Activated CD4-positive, alpha-beta T cell treated with anti-CD3 and anti-CD28 coated beads, Interleukin-2, amount 50 U/mL, for 4 hours (primary cell): ENCODE data around the gene CR1L.
"Not testable (repeated sequence)": the region's sequence is repeated elsewhere in the genome, so short reads cannot be mapped to it uniquely, and the experiment has no call there.

Source experiments
- DNase-seq, 2 experiments: peaks; one replicate each; pipeline ENCODE4 v3.0.0-alpha.2; 2020

The CR1L gene

DNA sequence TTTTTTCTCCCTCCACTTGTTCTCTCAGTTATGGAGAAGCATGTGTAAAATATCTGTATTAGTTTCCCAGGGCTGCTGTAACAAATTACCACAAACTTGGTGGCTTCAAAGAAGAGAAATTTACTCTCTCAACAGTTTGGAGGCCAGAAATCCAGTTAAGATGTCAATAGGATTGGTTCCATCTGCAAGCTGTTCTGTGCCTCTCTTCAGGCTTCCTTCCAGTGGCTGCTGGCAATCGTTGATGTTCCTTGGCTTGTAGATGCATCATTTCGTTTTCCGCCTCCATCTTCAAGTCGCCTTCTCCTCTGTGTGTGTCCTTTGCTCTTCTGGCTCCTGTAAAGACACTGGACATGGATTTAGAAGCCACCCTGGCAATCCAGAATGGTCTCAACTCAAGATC lies 45.6 kb downstream of the CR1L start:
- not testable (repeated sequence) for DNase-seq

DNA sequence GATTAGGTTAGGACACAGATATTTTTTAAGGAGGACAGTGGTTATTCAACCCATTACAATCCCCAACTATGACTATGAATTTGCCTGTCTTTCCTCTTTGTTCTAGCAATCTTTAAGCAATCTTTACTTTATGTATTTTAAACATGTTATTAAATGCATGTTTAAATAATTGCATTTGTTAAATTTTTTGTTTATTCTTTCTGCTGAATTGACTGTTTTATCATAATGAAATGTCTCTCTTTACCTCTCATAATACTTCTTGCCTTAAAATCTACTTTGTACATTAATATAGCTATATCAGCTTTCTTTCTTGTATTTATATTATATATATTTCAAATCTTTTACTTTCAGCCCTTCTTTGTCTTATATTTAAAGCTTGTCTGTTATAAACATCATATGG lies 46.1 kb downstream of the CR1L start:
- DNase-seq = no peak

DNA sequence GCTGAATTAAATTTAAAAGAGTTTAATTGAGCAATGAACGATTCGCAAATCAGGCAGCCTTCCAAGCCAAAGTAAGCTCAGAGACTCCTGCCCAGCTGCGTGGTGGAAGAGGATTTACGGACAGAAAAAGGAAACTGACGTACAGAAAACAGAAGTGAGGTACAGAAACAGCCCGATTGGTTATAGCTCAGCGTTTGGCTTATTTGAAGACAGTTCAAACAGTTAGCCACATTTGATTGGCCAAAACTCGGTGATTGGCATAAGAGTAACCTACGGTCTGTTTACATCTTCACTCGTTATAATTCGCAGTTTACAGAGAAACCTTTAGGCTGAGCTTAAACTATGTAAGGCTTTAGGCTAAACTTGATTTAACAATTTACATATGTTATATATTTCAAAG lies 46.9 kb downstream of the CR1L start:
- DNase-seq = no peak

DNA sequence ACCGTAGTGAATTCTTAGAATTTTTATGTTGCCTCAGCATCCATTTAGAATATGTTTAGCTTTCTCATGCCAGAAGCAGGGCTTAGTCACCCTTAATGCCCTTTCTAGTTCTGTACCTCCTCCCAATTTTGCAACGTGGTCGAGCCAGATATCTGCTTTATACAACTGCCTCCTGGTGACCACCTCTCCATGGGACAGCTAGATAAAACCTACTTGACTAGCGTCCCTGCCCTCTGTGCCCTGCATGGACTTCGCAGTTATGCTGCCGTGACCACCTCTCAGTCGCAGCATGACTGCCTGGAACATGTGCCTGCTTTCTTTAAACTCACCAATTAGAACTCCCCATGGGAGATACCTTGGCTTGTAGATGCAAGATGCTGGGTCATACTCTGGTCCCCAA lies 47.4 kb downstream of the CR1L start:
- DNase-seq = not testable (repeated sequence)

DNA sequence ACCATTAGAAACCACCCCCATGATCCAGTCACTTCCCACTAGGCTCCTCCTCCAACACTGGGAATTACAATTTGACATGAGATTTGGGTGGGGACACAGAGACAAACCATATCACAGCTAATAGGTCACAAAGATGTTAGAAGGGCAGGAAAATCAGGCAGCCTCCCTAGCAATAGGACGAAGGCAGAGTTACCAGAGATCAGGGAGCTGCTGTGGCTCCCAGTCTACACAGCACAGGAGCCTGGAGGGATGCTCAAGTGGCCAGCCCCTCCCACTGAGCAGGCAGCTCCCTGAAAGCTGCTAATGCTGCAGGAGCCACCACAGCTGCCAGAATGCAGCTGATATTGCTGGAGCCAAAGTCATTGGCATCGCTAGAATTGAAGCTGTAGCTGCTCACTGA lies 51.0 kb downstream of the CR1L start:
- no peak for DNase-seq

DNA sequence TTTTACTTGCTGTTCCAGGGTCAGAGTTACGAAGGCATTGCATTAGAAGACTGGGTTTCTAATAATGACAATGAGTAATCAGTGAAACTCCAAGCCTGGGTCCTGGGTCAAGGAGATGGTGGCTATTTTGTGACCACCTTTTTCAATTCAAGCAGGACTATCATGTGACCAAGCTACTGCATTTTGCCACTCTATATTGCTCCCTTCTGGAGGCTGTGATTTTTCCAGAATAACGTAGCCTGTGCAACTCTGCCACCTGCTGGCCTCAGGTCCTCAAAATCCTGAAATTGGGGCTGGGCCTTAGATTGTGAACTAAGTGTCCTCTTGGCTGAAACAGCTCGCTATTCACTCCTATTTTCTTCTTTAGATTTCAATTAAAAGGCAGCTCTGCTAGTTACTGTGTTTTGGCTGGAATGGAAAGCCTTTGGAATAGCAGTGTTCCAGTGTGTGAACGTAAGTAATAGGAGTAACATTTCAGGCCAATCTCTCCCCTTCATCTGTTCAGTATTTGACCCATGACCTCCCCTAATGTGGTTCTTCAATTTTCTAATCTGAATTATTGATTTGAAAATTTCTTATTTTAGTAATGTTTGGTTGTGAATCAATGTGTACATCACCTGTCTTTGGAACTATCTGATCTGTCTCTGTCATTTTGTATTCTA lies 54.0 kb downstream of the CR1L start:
- peak; percentile 4 to 18 for DNase-seq

DNA sequence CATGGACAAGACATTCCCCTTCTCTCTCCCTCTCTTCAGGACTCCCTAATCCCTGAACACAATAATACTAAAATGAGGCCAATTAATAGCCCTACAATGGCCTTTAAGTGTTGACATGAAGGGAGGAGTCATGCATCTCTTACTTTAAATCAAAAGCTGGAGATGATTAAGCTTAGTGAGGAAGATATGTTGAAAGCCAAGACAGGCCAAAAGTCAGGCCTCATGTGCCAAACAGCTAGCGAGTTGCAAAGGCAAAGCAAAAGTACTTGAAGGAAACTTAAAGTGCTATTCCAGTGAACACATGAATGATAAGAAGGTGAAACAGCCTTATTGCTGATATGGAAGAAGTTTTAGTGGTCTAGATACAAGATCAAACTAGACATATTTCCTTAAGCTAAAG lies 57.4 kb downstream of the CR1L start:
- DNase-seq = no peak

DNA sequence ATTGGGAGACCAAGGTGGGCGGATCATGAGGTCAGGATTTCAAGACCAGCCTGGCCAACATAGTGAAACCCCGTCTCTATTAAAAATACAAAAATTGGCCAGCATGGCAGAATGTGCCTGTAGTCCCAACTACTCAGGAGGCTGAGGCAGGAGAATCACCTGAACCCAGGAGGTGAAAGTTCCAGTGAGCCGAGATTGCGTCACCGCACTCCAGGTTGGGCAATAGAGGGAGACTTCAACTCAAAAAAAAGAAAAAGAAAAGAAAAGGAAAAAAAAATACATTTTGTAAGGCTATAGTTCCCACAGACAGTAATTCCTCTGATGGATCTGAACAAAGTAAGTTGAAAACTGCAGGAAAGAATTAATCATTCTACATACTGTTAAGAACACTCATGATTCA lies 58.8 kb downstream of the CR1L start:
- no peak for DNase-seq

DNA sequence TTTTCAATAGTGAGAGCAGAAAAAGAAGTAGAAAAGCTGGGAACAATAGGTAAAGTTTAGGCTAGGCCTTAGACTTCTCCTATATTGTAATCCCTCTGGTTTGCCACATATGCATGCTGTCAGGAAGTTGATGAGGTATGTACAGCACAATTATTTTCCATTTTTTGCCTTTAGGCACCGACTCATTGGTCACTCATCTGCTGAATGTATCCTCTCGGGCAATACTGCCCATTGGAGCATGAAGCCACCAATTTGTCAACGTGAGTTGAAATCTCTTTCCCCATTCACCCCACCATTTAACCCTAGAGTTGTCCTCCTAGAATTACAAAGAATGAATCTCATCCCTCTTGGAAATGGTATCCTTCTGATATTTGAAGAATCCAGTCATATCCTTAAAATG lies 63.1 kb downstream of the CR1L start:
- DNase-seq = not testable (repeated sequence)

DNA sequence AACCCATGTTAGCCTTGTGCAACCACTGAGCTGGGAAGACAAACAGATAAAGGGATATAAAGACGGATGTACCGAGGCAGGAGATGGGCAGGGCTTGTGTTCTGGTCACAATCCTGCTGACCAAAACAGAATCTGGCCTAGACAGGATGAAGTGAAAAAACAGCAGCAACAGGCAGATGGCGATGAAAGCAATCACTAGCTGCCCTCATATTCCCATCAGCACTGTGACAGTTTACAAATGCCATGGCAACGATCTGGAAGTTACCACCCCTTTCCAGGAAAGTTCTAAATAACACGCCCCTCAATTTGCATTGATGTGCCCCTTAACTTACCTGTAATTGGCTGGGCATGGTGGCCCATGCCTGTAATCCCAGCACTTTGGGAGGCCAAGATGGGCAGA lies 66.4 kb downstream of the CR1L start:
- no peak for DNase-seq

DNA sequence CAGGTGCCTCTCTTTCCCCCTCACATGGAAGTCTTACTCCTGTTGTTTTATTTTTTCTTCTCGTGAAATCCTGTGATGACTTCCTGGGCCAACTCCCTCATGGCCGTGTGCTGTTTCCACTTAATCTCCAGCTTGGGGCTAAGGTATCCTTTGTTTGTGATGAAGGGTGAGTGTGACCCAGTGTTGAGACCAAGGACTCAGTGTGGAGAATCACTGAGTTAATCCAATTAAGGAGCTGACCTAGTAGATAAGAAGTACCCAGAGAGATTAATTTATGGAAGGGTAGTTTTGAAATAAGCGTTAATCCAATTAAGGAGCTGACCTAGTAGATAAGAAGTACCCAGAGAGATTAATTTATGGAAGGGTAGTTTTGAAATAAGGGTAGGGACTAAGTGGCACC lies 67.8 kb downstream of the CR1L start:
- DNase-seq = not testable (repeated sequence)

DNA sequence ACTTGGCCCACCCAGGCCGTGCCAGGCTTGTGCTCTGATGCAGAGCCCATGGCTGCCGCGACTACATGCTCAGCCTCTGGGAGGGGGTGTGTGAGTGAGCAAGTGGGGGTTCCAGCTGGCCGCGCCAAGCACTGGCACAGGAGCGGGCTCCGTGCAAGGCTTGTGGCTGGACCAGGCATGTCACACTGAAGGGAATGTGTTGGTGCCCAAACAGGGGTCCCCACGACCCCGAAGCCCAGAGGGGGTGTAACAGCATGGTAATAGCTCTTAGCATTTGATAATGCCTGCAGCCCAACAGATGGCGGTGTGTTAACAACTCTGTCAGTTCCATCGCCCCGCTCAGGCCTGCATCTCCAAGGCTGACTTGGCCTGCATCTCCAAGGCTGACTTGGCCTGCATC lies 68.6 kb downstream of the CR1L start:
- no peak for DNase-seq

DNA sequence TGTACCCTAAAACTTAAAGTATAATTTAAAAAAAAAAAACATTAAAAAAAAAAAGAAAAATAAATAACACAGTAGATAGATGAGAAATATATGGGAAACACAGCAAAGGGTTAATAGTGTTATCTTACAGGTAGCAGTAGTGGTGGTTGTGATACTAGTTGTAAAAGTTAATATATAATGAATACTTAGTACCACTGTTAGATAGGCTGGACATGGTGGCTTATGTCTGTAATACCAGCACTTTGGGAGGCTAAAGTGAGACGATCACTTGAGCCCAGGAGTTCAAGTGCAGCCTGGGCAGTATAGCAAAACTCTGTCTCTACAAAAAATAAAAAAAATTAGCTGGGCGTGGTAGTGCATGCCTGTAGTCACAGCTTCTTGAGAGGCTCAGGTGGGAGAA lies 74.3 kb downstream of the CR1L start:
- DNase-seq = no peak

DNA sequence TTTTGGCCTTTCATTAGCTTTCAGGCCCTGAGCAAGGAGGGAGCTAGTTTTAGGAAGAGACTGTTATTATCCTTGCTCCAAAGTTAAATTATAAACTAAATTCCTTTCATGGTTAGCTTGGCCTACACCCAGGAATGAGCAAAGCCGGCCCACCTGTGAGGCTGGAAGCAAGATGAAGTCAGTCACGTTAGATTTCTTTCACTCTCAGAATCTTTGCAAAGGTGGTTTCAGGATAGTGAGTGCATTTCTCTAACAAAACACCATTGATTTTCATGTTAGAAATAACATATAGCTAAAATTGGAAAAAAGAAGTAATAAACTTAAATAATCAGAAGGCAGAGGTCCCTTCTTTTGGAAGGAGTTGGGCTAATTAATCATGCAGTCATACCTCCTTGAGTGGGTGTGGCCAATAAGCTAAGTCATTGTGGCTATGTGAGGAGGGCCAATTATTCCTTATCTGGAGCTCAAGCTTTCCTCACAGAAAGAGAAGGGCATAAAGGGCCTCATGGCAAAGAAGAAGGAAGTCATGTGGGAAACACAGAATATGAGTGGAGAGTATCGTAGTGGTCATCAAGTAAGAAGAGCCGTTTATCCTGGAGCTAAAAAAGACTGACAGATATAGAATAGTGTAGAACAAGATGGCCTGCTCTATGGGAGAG lies 83.4 kb downstream of the CR1L start:
- not testable (repeated sequence) for DNase-seq

DNA sequence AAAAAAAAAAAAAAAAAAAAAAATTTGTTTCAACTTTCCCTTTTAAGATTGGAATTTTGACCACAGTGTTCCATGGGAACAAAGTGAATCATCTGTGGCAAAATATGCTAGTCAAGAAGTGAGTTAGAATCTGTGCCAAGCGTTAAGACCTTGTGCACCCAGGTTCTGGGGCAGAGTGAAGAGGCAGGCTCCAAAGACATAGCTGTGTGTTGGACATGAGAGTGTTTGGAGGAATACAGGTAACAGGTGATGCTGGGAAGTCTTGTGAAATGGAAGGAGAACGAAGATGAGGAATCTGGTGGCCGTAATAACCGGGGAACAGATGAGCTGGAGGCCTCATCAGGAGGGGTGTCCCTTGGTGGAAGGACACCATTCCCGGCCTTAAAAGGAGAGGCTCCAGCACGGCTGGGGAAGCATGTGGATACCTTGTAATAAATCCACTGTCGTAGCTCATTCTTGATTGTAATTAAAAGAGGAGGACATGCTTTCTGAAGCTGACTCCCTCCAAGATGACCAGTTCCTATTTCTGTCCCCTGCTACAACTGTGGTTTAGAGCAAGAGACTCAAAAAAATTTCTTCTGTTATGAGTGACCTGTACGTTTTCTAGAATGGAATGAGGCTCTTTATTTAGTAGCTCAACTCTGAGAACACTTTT lies 92.7 kb downstream of the CR1L start:
- not testable (repeated sequence) for DNase-seq

DNA sequence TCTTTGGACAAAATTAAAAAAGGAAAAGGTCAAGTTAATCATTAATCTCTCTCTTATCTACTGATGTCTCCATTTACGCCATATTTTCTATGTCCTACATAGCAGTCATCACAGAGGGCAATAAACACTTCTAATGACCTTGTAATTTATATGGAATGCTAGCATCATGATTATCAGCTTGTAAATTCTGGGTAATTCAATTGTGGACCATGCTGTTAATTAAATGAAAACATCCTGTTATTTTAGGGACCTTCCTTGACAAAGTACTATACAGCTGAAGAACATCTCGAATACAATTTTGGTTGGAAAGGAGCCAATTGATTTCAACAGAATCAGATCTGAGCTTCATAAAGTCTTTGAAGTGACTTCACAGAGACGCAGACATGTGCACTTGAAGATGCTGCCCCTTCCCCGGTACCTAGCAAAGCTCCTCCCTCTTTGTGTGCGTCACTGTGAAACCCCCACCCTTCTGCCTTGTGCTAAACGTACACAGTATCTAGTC lies 93.3 kb downstream of the CR1L start:
- peak; percentile 27 to 29 for DNase-seq

DNA sequence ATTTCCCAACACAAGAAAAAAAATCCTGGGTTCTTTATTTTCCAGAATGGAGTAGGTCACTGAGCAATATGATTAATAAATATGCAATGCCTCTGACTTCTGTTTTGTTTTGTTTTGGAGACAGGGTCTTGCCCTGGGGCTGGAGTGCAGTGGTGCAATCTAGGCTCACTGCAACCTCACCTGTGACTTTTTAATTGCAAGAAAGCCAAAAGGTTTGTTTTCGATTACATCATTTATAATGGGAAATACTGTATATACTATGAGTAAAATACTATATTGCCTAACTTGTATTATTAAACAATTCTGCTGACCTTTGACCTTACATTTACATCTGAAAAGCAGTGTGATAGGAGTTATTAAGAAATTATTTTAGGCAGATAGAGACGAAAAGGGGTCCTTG lies 95.3 kb downstream of the CR1L start:
- no peak for DNase-seq

DNA sequence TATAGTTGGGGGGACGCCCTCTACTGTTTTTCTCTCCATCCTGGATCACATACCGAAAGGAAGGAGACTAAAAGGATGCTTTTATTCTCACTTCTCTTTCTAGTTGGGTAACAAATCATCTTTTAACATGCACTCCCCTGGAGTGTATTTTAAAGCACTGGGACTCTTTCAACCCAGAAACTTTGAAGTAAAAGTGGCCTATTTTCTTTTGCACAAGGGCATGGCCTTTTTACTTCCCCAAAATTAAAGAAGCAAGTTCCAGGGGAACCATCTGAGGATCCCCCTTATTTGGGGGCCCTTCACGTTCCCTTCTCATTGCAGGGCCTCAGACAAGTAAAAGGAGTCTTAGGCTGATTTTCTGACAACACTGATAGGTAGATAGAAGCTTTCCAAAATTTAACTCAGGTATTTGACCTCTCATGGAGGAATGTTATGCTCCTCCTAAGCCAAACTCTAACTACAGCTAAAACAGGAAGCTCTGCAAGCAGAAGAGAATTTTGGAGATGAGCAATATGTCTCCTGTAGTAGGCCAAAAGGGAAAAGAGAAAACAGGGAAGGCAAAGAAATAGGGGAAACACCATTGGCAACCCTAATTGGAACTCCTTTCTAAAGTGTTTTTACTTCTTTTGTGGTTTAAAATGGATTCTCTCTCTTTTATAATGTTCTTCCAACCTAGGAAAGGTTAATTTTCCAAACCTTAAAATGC lies 98.1 kb downstream of the CR1L start:
- no peak for DNase-seq

DNA sequence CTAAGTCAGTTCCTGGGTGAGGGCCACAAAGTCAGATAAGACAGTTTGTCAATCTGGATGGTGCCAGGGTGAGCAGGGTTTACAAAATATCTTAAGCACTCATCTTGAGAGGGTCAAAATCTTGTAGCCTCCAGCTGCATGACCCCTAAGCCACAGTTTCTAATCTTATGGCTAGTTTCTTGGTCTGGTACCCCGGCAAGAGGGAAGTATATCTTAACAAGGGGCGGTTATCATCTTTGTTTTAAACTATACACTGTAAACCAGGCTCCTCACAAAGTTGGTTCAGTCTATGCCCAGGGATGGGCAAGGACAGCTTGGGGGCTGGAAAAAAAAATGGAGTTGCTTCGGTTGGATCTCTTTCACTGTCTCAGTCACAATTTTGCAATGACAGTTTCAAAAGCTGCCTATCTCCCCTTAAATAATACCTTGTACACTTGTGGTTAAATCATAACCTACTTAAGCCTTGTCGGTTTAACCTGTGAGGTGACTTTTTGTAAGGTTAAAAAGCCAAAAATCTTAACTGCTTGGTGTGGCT lies 99.1 kb downstream of the CR1L start:
- DNase-seq = no peak

DNA sequence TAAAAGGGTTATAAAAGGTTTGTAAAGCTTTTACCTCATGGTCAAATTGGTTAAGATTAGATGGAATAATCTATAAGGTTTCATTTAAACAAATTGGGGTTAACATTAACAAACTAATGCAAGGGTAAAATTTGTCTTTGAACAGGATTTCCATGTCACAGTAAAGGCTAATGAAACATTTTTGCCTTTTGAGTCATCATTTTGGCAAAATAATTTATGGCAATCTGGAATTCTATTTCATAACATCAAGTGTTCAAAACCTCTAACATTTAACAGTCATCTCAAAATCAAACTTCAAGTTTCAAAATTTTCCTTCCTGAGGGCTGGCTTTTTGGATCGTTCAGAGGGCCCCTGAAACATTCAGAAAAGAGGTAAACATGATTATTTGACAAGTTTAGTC lies 100.4 kb downstream of the CR1L start:
- no peak for DNase-seq

DNA sequence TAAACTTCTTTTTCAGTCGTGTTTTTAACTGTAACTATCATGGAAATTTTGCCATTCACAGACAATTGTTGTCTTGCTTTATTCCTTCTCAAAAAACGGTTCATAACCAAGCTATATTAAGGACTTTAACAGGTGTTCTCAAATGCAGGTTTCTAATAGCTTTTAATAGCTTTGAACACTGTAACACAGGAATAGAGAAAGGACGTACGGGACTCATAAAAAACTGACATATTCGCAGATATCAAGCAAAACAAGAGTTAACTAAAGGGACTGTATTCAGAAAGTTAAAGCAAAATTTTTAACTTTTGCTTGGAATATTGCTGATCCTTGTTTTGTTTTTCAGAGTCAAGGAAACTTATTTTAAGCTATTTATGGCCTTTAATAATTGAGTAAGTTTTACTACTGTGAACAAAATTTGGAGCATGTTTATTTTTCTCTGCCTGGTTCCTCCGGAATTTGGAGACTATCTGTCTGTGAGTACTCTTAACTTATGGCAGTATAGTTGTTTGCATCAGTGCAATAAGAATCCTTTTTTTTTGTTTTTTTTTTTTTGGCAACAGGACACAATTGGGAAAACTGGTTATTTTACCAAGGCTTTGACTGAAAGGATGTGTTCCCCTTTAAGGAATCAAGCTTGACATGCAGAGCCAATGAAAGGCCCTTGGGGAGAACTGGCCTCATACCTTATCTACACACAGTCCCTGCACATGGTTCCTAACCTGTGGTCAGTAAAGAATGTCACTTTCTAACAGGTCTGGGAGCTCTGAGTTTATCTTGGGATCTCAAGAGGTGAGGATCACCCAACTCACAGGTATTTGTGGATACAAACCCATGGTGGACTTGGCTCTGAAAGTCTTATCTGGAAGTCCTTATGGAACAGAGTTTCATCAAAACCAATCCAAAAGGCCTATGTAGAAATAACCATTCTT lies 101.2 kb downstream of the CR1L start:
- no peak for DNase-seq
